ENCODE measurements around the gene GIMAP1.
"Not testable (repeated sequence)": the region's sequence is repeated elsewhere in the genome, so short reads cannot be mapped to it uniquely, and the experiment has no call there.

The GIMAP1 gene

DNA sequence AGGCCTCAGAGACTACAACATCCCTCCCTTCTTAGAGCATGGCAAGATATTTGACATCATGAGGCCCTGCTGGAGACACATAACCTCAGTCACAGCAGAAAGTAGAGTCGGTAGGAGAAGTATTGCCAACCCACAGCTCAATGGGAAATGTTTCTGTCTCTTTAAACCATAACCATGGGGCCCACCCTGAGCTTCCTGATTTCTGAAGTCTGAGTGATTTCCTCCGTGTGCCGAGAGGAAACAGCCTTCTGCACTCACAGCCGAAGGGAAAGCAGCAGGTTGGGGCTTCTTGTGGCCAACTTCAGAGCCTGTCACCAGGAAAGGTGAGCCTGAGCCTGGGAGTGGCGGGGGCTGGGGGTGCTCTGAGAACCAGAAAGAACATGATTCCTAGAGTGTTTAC lies at the start of gene GIMAP1:
Gene GIMAP1, plus strand, starts transcription at position 246 of the 400 bp plus-strand sequence. CDS start 2,435 bp downstream, outside the sequence.
- no peak for DNase-seq (ENCODE audit: low spot score)

DNA sequence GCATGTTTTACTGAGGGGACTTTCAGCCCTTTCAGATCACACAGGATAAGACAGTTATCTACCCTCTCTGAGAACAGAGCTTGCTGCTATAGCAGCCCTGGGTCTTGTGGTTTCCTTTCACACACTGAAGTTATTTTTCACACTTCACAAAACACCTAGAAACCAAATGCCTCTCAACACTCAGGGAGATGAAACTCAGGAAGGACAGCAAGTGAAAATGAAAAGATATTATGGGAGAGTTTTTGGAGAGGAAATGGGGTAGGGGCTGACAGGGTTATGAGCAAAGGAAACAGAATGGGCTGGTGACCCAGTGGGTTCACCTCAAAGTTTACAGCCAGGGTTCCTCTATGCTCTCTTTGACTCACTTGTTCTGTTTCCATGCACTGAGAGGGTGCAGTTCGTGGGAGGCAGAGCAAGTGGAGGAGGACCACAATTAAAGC lies 47.9 kb upstream of the GIMAP1 start:
- no peak for DNase-seq (ENCODE audit: low spot score)

DNA sequence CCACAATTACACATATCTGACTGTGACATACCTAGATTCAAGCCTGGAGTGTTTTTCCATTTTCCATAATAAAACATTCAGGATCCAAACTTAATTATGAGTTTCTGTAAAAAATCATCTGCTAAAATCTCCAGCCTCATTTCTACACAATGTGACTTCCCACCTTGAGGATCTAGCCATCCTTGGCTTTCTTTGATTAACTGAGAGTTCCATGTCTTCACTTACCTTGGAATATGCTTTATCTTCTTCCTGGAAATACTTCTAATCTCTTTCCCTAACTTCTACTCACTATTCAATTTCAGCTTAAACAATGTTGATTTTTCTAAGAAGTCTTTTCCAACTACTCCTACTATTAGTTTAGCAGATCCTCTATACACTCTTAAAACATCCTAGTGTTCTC lies 47.4 kb upstream of the GIMAP1 start:
- no peak for DNase-seq (ENCODE audit: low spot score)

DNA sequence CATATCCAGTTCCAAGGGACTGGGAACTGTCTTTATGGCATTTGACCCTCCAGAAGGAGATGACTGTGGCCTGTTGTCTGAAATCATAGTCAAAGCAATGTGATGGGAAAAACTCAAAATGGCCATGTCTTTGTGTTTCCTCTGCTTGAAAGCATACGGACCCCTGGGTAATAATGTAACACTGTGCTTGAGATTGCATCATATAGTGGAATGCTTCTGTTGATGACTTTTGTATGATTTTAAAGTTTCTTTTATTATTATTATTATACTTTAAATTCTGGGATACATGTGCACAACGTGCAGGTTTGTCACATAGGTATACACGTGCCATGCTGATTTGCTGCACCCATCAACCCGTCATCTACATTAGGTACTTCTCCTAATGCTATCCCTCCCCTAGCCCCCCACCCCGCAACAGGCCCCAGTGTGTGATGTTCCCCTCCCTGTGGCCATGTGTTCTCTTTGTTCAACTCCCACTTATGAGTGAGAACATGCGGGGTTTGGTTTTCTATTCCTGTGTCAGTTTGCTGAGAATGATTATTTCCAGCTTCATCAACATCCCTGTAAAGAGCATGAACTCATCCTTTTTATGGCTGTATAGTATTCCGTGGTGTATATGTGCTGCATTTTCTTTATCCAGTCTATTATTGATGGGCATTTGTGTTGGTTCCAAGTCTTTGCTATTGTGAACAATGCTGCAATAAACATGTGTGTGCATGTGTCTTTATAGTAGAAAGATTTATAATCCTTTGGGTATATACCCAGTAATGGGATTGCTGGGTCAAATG lies 44.4 kb upstream of the GIMAP1 start:
- not testable (repeated sequence) for DNase-seq (ENCODE audit: low spot score)

DNA sequence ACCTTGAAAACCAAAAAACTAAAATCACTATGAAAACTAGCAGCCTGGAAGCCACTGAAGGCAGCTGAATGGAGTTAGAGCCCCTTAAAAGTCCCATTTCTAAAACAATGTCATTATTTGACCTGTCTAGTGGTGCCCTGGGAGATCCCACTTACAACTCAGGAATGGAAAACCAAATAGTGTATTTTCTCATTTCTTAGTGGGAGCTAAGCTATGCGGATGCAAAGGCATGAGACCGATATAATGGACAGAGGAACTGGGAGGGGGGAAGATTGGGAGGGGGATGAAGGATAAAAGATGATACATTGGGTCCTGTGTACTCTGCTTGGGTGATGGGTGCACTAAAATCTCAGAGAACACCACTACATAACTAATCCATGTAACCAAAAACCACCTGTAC lies 40.7 kb upstream of the GIMAP1 start:
- no peak for DNase-seq (ENCODE audit: low spot score)

DNA sequence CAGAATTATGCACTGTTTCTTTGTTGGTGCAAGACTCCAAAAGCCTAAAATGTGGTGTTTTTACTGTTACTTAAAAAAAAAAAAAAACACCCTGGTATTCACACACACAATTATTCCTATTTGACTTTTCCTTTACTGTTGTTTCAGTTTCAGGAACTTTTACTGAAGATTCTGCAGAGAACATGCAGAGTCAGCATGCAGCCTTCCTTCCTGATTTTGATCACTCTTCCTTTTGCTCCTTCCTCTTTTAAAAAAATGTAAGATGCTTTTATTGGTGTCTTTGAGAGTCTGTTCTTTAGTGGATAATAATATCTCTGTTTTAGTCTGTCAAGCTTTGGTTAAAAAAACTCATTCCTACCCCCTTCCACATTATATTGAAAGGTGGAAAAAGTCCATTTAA lies 40.1 kb upstream of the GIMAP1 start:
- not testable (repeated sequence) for DNase-seq (ENCODE audit: low spot score)

DNA sequence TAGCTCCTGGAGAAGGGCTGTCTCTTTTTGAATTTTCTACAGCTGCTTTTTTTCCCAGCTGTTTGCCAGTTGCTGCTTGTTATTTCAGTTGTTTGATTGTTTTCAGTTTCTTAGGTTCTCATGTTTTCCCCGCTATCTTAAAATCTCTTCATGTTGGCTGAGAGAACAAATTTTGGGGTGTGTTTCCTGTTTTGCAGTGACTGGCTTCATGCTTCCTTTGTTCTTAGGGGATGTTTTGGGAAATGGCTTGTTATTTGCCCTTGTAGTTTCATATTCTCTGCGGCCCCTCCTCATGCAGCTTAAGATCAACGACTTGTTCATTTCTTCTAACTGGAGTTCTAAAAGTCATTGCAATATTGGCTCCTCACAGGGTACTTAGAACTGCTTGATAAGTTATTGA lies 39.6 kb upstream of the GIMAP1 start:
- not testable (repeated sequence) for DNase-seq (ENCODE audit: low spot score)

DNA sequence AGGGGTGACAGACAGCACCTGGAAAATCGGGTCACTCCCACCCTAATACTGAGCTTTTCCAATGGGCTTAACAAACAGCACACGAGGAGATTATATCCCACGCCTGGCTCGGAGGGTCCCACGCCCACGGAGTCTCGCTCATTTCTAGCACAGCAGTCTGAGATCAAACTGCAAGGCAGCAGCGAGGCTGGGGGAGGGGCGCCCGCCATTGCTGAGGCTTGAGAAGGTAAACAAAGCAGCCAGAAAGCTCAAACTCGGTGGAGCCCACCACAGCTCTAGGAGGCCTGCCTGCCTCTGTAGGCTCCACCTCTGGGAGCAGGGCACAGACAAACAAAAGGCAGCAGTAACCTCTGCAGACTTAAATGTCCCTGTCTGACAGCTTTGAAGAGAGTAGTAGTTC lies 37.8 kb upstream of the GIMAP1 start:
- not testable (repeated sequence) for DNase-seq (ENCODE audit: low spot score)

DNA sequence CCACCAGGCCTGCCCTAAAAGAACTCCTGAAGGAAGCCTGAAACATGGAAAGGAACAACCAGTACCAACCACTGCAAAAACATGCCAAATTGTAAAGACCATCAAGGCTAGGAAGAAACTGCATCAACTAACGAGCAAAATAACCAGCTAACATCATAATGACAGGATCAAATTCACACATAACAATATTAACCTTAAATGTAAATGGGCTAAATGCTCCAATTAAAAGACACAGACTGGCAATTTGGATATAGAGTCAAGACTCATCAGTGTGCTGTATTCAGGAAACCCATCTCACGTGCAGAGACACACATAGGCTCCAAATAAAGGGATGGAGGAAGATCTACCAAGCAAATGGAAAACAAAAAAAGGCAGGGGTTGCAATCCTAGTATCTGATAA lies 36.0 kb upstream of the GIMAP1 start:
- not testable (repeated sequence) for DNase-seq (ENCODE audit: low spot score)

DNA sequence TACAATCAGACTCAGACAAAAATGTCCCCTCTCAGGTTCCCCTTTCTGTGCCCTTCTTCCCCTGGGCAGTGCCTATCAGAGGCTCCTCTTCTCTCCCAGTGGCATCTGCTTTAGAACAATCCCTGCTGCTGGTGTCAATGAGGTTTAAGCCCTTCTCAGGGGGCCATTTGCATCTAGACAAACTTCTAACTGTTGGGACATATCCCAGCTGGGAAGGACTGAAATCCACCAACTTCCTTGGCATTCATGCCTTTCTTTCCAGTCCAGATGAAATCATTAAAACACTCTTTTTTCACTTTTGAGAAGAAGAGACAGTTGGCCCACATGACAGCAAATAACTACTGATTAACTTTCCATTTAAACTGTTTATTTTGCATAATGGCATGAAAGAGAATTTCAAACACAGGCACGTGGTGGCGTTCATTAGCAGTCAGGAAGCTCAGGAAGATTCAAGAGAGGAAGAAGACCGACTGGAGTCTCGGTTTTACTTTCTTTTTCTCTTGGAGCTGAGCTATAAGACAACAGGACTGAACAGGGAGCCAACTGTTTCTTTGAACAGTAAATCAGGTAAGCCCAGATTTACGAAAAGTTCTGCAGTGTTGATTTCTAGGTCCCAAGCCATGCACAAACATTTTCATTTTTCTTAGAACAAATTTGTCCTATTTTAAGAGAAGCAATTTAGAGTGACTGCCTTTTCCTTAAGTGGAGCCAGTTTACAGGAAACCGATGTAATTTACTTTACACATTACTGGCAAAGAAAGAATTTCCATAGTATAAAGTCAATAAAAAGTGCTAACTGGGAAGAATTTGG lies 31.0 kb upstream of the GIMAP1 start, which contains the start of gene GIMAP2:
Gene GIMAP2, plus strand, starts transcription at position 488 of the 811 bp plus-strand sequence. CDS start 1,354 bp downstream, outside the sequence.
- DNase-seq (ENCODE audit: low spot score) = no peak

DNA sequence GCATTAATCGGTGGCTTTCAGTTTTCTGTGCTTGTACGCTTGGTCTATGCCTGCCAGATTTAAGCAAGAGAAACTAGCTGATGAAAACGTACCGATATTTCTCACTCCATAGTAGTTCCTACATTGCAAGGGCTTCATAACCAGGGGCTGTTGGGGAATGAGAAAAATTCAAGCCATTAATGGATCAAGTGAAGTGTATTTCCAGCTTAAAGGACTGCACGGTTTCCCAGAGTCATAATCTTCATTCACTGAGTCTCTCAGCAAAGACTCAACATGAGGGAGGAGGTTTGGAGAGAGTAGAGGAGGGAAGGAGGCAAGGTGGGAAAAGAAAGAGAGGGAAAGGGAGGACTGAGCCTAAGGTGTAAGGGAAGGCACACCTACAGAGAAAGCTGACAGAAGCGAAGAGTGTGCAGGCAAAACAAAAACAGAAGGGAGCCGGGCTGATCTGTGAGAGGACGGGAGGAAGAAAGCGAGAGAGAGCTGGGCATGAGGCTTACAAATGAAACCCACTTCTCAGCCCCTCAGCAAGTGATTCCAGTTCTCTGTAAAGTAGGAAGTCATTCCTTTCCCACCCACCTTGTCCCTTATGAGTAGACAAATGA lies 30.3 kb upstream of the GIMAP1 start:
- DNase-seq (ENCODE audit: low spot score) = no peak

DNA sequence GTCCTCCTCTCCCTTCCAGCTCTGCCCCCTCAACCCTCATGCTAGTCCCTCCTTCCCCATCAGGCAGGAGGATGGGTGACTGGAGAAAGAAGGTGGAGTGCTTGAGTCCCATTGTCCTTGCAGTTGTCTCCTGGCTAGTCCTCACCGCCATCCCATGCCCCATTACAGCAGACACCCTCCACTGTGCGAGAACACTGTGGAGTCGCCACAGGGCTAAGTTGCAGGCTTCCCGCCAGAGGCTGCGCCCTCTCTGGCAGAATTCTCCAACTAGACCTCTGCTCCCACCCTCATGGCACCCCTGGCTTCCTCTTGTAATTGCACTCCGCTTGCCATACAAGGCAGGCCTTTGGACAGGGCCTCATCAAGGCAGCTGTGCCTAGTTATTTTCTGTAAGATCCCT lies 27.8 kb upstream of the GIMAP1 start:
- no peak for DNase-seq (ENCODE audit: low spot score)

DNA sequence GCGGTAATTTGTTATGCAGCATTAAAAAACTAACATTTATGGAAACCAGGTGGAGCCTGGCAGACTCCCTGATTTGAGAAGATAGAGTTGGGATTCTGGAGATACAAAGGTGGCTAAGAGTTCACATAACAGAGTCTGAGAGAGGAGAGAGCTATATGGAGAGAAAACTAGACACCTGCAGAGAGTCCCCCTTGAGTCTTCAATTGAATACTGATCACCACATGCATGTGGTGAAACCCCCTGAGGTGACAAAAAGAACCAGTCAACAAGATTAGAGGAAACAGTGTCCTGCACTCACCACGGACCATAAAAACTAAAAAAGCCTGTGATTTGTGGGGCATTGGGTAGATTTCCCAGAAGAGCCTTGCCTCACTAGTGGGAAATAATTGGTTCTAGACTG lies 20.8 kb upstream of the GIMAP1 start:
- DNase-seq (ENCODE audit: low spot score) = no peak

DNA sequence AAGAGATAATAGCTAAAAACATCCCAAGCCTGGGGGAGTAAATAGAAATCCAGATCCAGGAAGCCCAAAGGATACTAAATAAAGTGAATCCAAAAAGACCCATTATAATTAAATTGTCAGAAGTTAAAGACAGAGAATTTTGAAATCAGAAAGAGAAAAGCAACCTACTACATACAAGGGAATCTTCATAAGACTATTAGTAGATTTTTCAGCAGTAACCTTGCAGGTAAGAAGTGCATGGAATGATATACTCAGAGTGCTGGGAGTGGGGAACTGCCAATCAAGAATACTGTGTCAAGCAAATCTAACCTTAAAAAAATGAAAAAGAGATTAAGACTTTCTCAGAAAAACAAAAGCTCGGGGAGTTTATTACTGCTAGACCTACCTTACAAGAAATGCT lies 13.2 kb upstream of the GIMAP1 start:
- no peak for DNase-seq (ENCODE audit: low spot score)

DNA sequence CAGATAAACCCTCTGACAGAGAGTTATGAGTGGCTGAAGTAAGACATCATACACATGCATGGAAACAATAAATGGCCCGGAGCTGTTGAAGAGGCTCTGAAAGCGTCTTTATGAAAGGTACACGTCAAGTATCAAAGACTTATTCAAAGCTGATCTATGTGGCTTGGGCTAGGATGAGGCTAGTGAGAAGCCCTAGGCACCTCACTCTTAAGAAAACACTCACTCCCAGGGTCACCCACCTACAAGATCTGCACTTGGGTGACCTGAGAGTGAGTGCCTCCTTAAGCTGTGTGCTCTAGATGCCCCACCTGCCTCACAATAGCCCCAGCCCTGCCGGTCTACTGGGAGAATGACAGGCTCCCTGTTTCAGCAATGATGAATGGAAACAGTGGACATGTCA lies 1.1 kb upstream of the GIMAP1 start:
- DNase-seq (ENCODE audit: low spot score) = no peak

DNA sequence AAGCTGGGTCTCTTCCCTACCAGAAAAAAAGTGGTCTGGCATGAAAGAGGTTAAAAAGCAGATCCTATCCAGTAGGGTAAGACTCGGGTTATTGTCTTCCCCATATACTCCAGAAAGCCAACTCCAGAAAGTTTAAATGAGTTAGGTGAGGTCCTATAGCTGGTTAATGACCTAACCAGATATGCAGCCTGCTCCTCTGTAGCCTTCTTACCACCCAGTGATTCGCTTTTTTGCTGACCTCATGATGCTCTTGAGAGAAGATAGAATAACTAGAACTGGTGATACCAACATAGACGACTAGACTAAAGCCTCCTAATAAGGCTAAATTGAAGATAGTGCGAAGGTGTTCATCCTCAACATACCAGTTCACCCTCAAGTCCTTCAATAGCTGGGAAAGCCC lies 675 bp upstream of the GIMAP1 start:
- no peak for DNase-seq (ENCODE audit: low spot score)

DNA sequence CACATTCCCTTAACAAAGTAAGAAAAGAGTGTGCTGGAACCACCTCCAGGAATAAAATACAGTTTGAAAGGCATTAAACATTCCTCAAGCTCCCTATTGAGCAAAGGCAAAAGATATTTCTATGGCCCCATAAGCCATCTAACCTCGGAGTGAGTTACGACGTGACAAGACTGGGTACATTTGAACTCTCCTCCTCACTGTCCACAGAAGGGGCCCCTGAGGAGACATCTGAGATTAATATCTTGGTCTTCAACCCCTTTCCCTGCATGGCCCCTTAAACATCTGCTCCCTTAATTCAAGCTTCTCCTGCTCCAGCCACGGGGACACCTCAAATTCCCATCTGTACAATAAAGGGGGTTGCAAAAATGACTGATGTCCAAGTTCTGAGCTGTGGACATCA lies 526 bp downstream of the GIMAP1 start:
- DNase-seq (ENCODE audit: low spot score) = no peak

DNA sequence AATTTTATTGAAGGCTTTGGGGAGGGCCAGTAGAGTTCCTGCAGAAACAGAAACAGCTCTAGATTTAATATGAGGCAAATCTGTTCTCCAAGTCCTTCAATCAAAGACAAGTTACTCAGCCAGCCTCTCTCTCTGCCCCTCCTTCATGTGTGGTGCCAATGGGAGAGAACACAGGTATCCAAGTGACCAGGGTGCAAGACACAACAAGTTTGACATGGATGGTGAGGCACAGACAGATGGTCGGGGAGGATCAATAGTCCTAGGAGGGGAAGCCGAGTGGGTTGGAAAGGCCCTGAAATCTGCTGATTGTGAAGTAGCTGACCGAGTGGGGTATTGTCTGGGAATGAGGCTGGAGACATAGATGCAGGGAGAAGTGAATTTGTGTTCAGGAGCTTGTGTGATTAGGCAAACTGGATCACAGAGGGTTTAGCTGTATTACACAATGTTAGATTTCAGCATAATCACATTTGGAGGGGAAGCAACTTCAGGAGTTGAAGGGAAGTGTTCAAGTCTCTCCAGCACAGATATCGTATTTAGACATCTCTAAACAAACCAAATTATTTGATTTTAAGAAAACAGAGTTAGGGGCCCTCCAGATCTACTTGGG lies 1.5 kb downstream of the GIMAP1 start:
- DNase-seq (ENCODE audit: low spot score) = no peak

DNA sequence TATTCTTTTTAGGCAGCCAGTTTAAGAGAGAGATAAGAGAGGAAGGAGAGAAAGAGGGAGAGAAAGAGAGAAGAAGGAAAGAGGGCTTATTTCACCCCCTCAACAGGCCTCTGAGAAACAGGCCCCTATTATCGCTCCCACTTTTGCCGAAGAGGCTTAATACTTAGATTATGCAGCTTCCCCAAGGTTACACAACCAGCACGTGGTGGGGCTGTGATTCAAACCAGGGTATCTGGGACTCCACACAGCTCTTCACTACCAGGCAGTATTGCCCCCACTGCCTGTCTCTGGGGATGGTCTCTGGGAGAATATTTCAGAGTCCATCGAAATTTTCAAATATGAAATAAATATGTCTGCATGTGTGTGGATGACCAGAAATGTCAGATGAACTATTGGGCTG lies 3.0 kb downstream of the GIMAP1 start:
- no peak for DNase-seq (ENCODE audit: low spot score)

DNA sequence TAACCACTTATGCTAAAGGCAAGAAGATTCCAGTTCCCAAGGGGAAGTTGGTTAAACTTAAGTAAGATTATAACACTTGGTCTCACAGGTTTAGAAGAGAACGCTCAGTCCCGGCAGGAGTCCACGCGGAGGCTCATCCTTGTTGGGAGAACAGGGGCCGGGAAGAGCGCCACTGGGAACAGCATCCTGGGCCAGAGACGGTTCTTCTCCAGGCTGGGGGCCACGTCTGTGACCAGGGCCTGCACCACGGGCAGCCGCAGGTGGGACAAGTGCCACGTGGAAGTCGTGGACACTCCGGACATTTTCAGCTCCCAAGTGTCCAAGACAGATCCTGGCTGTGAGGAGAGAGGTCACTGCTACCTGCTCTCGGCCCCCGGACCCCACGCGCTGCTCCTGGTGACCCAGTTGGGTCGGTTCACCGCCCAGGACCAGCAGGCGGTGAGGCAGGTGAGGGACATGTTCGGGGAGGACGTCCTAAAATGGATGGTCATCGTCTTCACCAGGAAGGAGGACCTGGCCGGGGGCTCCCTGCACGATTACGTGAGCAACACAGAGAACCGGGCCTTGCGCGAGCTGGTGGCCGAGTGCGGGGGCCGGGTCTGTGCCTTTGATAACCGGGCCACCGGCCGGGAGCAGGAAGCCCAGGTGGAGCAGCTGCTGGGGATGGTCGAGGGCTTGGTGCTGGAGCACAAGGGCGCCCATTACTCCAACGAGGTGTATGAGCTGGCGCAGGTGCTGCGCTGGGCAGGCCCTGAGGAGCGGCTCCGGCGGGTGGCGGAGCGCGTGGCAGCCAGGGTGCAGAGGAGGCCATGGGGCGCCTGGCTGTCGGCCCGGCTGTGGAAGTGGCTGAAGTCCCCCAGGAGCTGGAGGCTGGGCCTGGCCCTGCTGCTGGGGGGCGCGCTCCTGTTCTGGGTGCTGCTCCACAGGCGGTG lies 3.8 kb downstream of the GIMAP1 start:
- no peak for DNase-seq (ENCODE audit: low spot score)

DNA sequence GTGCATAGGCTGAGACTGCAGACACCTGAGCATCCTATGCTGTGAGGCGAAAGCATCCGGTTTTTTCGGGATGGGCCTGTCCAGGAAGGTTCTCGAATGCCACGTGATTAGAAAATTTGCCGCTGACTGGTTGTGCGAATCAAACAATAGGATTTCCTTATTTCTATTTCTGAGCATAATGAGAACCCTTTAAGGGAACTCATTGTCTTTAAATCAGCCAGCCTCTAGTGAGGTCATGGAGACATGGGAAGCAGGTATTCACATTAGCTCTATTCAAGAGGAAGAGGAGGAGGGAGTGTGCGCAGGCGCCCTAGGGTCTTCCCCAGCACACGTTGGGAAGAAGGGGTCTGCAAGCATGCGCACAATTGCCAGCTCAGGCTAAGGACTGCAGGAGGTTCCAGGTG lies 5.6 kb downstream of the GIMAP1 start:
- DNase-seq (ENCODE audit: low spot score) = no peak
